Thoracic aorta (tissue), 2 donors: ENCODE data around the gene FOXP1. TPM values are rescaled to one million over a fixed set of nuclear protein-coding genes. Genes with fewer than 3 reads are reported as not detected.
A peak's percentile ranks its signal among the peaks of the same experiment; 100 is the strongest.

Source experiments
- ATAC-seq: fragments of 150-250 bp; one replicate; pipeline ENCODE4 v1.8.0; 2017; ENCODE audit warnings: low read depth; ENCODE audit not compliant: insufficient number of reproducible peaks, low FRiP score
- DNase-seq: peaks from one replicate; pipeline ENCODE4 v3.0.0-alpha.2; 2020; ENCODE audit warnings: low spot score
- H3K27ac ChIP-seq, 2 donors: fragments of 200-600 bp; sonication (generic); 1 replicate in 1 of 2; 2 replicates in 1 of 2; pipeline ENCODE4 v1.5.1; 2016; ENCODE audit warnings: mild to moderate bottlenecking in 2 of 2, moderate library complexity in 2 of 2
- H3K27me3 ChIP-seq: fragments of 200-600 bp; sonication (generic); replicated peaks from 2 replicates; pipeline ENCODE4 v1.6.0; 2016; ENCODE audit warnings: mild to moderate bottlenecking; ENCODE audit not compliant: insufficient read depth
- H3K36me3 ChIP-seq: fragments of 200-600 bp; sonication (generic); one replicate; pipeline ENCODE4 v1.5.1; 2016
- H3K4me1 ChIP-seq, 2 donors: fragments of 200-600 bp; sonication (generic); 1 replicate in 1 of 2; 2 replicates in 1 of 2; pipeline versions ENCODE4 v1.5.1 to v1.6.0; 2016; ENCODE audit warnings: low read depth in 2 of 2, mild to moderate bottlenecking in 1 of 2; ENCODE audit not compliant: control insufficient read depth in 1 of 2
- H3K4me3 ChIP-seq: fragments of 200-600 bp; sonication (generic); 2 replicates; pipeline ENCODE4 v1.5.1; 2016; ENCODE audit warnings: mild to moderate bottlenecking
- H3K9me3 ChIP-seq: fragments of 200-600 bp; sonication (generic); 2 replicates; pipeline ENCODE4 v1.5.1; 2016
- CTCF ChIP-seq: fragments of 200-600 bp; sonication (generic); IDR thresholded peaks from one replicate; pipeline ENCODE4 v1.5.1; 2019; ENCODE audit warnings: antibody characterized with exemption
- total RNA-seq, 2 donors: library from RNA; depleted of rRNA; stranded (reverse); fragments of >200 nt; gene quantifications; one replicate each; pipeline versions ENCODE4 v1.1.0 to v1.2.3, GENCODE V29; 2016

The FOXP1 gene
- total RNA-seq, 2 donors from 2014 or later: 176 to 255 TPM

DNA sequence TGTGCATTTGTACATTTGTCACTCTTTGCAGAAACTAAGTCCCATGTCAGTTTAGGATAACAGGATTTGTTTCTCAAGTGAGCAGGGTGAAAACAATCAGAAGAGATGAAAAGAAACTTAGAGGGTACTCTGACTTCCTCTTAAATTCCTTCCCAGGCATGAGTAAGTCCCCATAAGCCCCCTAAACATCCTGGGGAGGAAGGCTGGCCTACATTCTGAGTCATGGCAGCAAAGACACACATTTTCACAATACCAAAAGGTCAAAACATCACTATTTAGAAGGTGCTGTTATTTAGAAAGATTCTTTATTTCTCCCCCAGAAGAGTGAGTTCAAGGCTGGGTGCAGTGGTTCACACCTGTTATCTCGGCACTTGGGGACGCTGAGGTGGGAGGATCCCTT, 7.6 kb upstream of the FOXP1 start:
- Histone ChIP-seq H3K36me3 (no peaks in the 10 kb centered on the region), H3K9me3 (no peaks in the 10 kb centered on the region), H3K27ac (no peak overlapping the region), H3K4me1 (peaks cover 3 to 4% of the 10 kb centered on the region in 2 donors), H3K27me3 (no peaks in the 10 kb centered on the region), H3K4me3 (no peak overlapping the region)
- TF ChIP-seq CTCF: no peak
- DNase-seq (no peak), ATAC-seq (no peak)

- DNase-seq (no peak), ATAC-seq (no peak)
- H3K9me3 ChIP-seq: no peaks in the 10 kb centered on the region
- H3K27me3 ChIP-seq: no peaks in the 10 kb centered on the region
- H3K4me3 ChIP-seq: no peak overlapping the region
- H3K36me3 ChIP-seq: no peaks in the 10 kb centered on the region
- H3K4me1 ChIP-seq: peaks cover 12 to 18% of the 10 kb centered on the region in 2 donors
- no peak for TF ChIP-seq CTCF
- no peak overlapping the region for H3K27ac ChIP-seq
Observed at GRCh38 chr3:71589132-71589531, 5.6 kb upstream of the FOXP1 start.

GRCh38 chr3:71587958-71588357, 4.4 kb upstream of the FOXP1 start:
- ATAC-seq (no peak), DNase-seq (no peak)
- H3K4me3 ChIP-seq: no peak overlapping the region
- no peaks in the 10 kb centered on the region for H3K36me3 ChIP-seq
- TF ChIP-seq CTCF: no peak
- H3K27me3 ChIP-seq: no peaks in the 10 kb centered on the region
- peaks cover 12 to 18% of the 10 kb centered on the region in 2 donors for H3K4me1 ChIP-seq
- H3K27ac ChIP-seq: peak overlapping the region; percentile 30 to 40
- H3K9me3 ChIP-seq: no peaks in the 10 kb centered on the region

GRCh38 chr3:71586810-71587242, 3.3 kb upstream of the FOXP1 start:
- H3K27ac ChIP-seq: no peak overlapping the region

More at GRCh38 chr3:71586810-71587242, 3.3 kb upstream of the FOXP1 start:
- no peaks in the 10 kb centered on the region for H3K9me3 ChIP-seq
- ATAC-seq (no peak), DNase-seq (no peak)
- TF ChIP-seq CTCF: no peak
- H3K27me3 ChIP-seq: no peaks in the 10 kb centered on the region
- H3K4me3 ChIP-seq: no peak overlapping the region
- no peaks in the 10 kb centered on the region for H3K36me3 ChIP-seq
- peaks cover 12 to 18% of the 10 kb centered on the region in 2 donors for H3K4me1 ChIP-seq
